GM19328 (cell line): ENCODE measurements around the gene HYI.

Experiments
- ATAC-seq: cut with Tn5 transposase; IDR thresholded peaks from one replicate; pipeline ENCODE4 v1.9.1; 2021; ENCODE audit warnings: mild to moderate bottlenecking, moderate library complexity; ENCODE audit not compliant: unreplicated experiment

The HYI gene

GRCh38 chr1:43445606-43446387, 7.9 kb downstream of the HYI start:
- ATAC-seq = no peak

- ATAC-seq = no peak
Observed at GRCh38 chr1:43444836-43445235, 8.9 kb downstream of the HYI start.

- ATAC-seq = no peak
Observed at GRCh38 chr1:43444151-43444828, 9.4 kb downstream of the HYI start.

GRCh38 chr1:43443197-43443946, 10.4 kb downstream of the HYI start:
- ATAC-seq = no peak

- no peak for ATAC-seq
Observed at GRCh38 chr1:43442756-43443155, 11.0 kb downstream of the HYI start.

GRCh38 chr1:43441894-43442637, 11.7 kb downstream of the HYI start:
- no peak for ATAC-seq

GRCh38 chr1:43441166-43441893, 12.4 kb downstream of the HYI start:
- no peak for ATAC-seq

- no peak for ATAC-seq
Observed at GRCh38 chr1:43440358-43440757, 13.4 kb downstream of the HYI start.

- no peak for ATAC-seq
Observed at GRCh38 chr1:43439781-43440180, 13.9 kb downstream of the HYI start.

GRCh38 chr1:43438953-43439581, 14.7 kb downstream of the HYI start:
- ATAC-seq = no peak

- ATAC-seq = no peak
Observed at GRCh38 chr1:43438576-43438952, 15.2 kb downstream of the HYI start.

- ATAC-seq = no peak
Observed at GRCh38 chr1:43438006-43438405, 15.7 kb downstream of the HYI start.

GRCh38 chr1:43437031-43437973, 16.4 kb downstream of the HYI start:
- no peak for ATAC-seq

- no peak for ATAC-seq
Observed at GRCh38 chr1:43436371-43436770, 17.4 kb downstream of the HYI start.

- ATAC-seq = no peak
Observed at GRCh38 chr1:43435146-43436145, 18.3 kb downstream of the HYI start.

- no peak for ATAC-seq
Observed at GRCh38 chr1:43434256-43434655, 19.5 kb downstream of the HYI start.

GRCh38 chr1:43432907-43433306, 20.8 kb downstream of the HYI start:
- ATAC-seq = no peak
